ENCODE measurements around the gene PRKCB.
A peak's percentile ranks its signal among the peaks of the same experiment; 100 is the strongest.
"Not testable (repeated sequence)": the region's sequence is repeated elsewhere in the genome, so short reads cannot be mapped to it uniquely, and the experiment has no call there.

Gene PRKCB

GRCh38 chr16:24091125-24091524 lies 255.3 kb downstream of the PRKCB start:
- DNase-seq, result no peak
- in situ Hi-C loops (cut with MboI; ENCODE audit: low pct_unique_long_range_greater_than_20kb, low sequenced_read_pairs), result no loop called here

DNA sequence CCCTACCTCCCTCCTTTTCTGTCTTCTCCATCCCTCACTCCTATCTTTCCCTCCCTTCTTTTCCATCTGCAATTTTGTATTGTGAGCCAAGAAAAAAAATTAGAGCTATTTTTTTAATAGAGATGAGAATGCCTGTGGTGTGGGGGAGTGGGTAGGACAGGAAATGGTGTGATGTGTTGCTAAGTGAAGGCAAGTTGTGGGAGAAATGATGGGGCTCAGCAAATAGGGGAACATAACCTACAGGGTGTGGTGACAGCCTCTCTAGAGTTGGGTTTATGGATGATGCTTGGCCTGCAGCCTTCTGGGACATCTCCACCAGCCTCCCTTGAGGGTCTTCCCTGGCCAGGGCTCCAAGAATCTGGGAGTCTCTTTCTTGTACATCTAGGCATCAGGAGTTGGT lies 257.3 kb downstream of the PRKCB start:
- in situ Hi-C loops (cut with MboI; ENCODE audit: low pct_unique_long_range_greater_than_20kb, low sequenced_read_pairs), result no loop called here
- peak; percentile 10 for DNase-seq

DNA sequence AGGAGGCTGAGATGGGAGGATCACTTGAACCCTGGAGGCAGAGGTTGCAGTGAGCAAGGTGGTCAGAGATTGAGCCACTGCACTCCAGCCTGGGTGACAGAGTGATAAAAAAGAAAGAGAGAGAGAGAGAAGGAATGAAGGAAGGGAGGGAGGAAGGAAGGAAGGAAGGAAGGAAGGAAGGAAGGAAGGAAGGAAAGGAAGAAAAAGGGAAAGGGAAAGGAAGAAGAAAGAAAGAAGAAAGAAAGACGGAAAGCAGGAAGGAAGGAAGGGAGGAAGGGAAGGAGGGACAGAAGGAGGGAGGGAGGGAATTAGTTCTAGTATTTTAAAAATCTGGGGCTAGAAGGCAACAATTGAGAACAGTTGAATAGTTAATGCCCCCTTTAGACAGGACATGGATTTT lies 258.9 kb downstream of the PRKCB start:
- in situ Hi-C loops (cut with MboI; ENCODE audit: low pct_unique_long_range_greater_than_20kb, low sequenced_read_pairs), result no loop called here
- DNase-seq, result no peak

GRCh38 chr16:24098896-24099295 lies 263.1 kb downstream of the PRKCB start:
- in situ Hi-C loops (cut with MboI; ENCODE audit: low pct_unique_long_range_greater_than_20kb, low sequenced_read_pairs), result no loop called here
- DNase-seq, result no peak

- in situ Hi-C loops (cut with MboI; ENCODE audit: low pct_unique_long_range_greater_than_20kb, low sequenced_read_pairs), result no loop called here
- DNase-seq, result no peak
These were observed 265.6 kb downstream of the PRKCB start for GRCh38 chr16:24101431-24101830.

GRCh38 chr16:24102209-24102660 lies 266.5 kb downstream of the PRKCB start:
- peak; percentile 7 for DNase-seq
- in situ Hi-C loops (cut with MboI; ENCODE audit: low pct_unique_long_range_greater_than_20kb, low sequenced_read_pairs), result no loop called here

GRCh38 chr16:24105471-24105870 lies 269.7 kb downstream of the PRKCB start:
- in situ Hi-C loops (cut with MboI; ENCODE audit: low pct_unique_long_range_greater_than_20kb, low sequenced_read_pairs), result not testable (repeated sequence)

DNA sequence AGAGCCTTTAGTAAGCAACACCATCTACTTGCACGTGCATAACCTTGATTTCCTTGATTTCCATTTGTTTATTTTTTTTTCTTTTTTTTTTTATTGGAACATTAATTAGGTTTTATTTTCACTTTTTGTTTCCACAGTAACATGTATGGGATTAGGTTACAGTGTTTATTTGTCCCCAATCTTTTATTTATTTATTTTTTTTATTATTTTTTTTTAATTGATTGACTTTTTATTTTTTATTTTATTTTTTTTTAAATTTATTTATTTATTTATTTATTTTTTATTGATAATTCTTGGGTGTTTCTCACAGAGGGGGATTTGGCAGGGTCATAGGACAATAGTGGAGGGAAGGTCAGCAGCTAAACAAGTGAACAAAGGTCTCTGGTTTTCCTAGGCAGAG lies 272.3 kb downstream of the PRKCB start:
- DNase-seq; in situ Hi-C loops (cut with MboI; ENCODE audit: low pct_unique_long_range_greater_than_20kb, low sequenced_read_pairs): not testable (repeated sequence)

More at GRCh38 chr16:24105471-24105870, 269.7 kb downstream of the PRKCB start:
- DNase-seq, result not testable (repeated sequence)

DNA sequence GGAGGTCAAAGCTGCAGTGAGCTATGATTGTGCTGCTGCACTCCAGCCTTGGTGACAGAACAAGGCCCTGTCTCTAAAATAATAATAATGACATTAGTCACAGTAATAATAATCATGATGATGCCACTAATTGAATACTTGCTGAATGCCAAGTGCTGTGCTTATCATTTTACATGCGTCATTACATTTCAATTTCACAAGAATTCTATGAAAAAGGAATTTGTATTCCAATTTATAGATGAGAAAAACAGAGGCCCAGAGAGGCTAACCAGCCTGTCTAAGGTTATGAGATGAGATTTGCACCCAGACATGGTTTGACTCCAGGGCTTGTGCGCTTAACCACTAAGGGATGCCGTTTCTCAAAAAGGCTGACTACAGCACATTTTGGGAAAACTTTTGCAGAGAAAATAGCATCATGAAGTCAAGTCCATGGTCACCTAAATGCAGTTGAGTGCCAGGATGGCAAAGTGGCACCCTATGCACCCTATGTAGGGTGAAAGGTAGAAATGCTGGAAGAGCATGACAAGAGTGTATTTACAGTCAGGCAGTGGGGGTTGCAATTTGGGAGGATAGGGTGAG lies 276.0 kb downstream of the PRKCB start:
- no peak for DNase-seq
- in situ Hi-C loops (cut with MboI; ENCODE audit: low pct_unique_long_range_greater_than_20kb, low sequenced_read_pairs), result no loop called here

DNA sequence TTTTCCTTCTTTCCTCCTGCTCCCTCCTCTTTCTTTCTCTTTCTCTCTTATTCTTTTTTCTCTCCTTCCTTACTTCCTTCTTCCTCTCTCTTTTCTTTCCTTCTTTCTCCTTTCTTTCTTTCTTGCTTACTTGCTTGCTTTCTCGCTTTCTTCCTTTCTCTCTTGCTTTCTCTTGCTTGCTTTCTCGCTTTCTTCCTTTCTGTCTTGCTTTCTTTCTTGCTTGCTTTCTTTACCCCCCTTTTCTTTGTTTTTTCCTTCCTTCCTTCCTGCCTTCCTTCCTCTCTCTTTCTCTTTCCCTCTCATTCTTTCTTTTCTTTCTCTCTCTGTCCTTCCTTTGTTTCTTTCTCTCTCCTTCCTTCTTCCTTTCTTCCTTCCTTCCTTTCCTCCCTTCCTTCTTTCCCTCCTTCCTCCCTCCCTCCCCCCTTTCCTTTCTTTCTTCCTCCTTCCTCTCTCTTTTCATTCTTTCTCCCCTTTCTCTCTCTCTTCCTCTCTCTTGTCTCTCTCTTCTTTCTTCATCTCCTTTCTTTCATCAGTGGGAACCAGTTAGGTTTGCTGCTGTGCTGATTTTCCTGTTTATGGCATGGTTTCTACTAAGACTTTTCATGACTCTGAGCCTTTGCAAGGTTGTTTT lies 277.4 kb downstream of the PRKCB start:
- no peak for DNase-seq
- in situ Hi-C loops (cut with MboI; ENCODE audit: low pct_unique_long_range_greater_than_20kb, low sequenced_read_pairs), result no loop called here

DNA sequence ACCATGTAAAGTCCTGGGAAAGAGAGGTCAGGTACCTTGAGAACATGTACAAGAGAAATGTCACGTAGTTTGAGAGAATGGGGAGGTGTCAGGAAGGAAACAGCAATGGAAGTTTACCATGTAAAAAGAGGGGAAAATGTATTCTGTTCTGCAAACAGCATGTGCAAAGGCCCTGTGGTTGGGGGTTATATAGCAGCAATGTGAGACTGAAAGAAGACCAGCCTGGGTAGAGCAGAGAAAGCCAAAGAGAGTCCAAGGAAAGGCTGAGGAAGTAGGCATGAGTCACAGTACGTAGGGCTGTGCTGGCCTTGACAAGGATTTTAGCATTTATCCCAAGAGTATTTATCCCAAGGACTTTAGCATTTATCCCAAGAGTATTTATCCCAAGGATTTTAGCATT lies 279.1 kb downstream of the PRKCB start:
- in situ Hi-C loops (cut with MboI; ENCODE audit: low pct_unique_long_range_greater_than_20kb, low sequenced_read_pairs), result no loop called here
- no peak for DNase-seq

DNA sequence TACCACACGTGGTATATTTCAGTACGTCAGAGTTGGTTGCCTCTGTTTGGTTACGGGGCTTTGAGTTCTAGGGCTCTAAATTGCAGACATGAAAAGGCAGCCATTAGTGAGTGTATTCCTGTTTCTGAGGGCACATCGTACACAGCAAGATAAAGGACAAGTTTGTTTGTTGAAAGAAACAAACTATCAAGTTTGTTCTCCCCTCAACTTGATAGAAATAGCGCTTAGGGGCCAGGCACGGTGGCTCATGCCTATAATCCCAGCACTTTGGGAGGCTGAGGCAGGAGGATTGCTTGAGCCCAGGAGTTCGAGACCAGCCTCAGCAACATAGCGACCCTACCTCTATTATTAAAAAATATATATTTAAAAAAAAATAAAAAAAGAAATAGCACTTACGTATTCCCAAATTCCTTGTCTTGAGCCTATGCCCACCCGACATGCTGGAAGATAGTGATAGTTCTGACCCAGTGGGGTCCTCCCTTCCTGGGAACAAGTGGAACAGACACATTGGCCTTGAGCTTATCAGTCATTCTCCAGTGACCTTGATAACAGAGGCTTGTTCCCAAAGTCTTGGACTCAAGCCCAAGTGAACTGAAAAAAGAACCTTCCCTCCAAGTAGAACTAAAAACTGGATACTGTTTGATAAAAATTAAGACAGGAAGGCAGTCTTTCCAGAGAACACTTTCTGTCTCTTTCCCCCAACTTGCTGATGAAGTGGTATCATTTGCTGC lies 280.4 kb downstream of the PRKCB start:
- DNase-seq, result no peak

DNA sequence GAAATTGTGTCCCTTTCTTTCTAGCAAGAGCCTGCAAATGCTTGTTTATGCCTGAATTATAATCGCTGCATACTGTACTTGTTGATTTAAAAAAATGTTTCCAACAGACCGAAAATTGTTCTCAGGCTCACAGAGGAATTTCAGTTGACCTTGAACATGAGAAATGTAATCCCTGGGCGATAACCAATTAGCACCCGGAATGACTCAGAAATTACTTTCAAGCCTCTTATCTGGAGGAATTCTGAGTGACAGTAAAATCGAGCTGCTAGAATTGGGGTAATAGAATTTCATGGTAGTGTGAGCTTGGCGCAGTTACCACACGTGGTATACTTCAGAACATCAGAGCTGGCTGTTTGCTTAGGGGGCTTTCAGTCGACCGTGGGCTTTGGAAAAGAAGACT lies 281.2 kb downstream of the PRKCB start:
- DNase-seq, result no peak
- in situ Hi-C loops (cut with MboI; ENCODE audit: low pct_unique_long_range_greater_than_20kb, low sequenced_read_pairs), result no loop called here

More for the DNA sequence above, 280.4 kb downstream of the PRKCB start:
- in situ Hi-C loops (cut with MboI; ENCODE audit: low pct_unique_long_range_greater_than_20kb, low sequenced_read_pairs), result no loop called here

DNA sequence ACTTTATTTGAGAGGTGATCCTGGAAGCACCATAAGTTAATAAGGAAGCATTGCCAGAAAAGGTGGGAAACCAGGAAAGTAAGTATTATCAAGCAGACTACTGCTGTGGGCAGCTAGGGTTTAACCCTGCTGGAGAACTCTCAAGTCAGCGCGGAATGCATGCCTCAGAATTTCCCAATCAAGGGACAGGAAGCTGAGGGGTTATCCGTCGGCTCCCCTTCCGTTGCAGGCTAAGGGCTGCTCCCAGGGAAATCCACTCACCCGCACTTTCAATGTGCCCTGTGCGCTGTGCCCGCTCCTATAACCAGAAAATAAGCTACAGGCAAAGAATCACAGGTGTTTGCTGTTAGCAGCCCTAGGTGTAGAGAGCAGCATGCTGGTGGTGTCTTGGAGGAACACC lies 281.9 kb downstream of the PRKCB start:
- DNase-seq, result no peak
- in situ Hi-C loops (cut with MboI; ENCODE audit: low pct_unique_long_range_greater_than_20kb, low sequenced_read_pairs), result no loop called here

- DNase-seq, result no peak
- in situ Hi-C loops (cut with MboI; ENCODE audit: low pct_unique_long_range_greater_than_20kb, low sequenced_read_pairs), result no loop called here
These were observed 282.5 kb downstream of the PRKCB start for GRCh38 chr16:24118126-24118821.

DNA sequence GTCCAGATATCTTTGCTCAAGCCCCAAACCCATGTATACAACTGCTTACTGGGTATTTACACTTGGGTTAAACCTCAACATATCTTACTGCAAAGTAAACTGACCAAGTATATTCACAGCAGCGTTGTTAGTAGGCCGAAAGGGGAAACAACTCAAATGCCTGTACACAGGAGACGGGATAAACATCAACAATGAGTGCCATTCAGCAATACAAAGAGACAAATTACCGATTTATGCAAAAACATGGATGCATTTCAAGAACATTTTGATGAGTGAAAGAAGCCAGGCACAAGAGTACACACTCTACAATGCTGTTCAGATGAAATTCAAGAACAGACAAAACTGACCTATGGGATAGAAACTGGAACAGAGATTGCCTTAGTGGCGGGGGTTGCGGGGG lies 284.0 kb downstream of the PRKCB start:
- in situ Hi-C loops (cut with MboI; ENCODE audit: low pct_unique_long_range_greater_than_20kb, low sequenced_read_pairs), result no loop called here

DNA sequence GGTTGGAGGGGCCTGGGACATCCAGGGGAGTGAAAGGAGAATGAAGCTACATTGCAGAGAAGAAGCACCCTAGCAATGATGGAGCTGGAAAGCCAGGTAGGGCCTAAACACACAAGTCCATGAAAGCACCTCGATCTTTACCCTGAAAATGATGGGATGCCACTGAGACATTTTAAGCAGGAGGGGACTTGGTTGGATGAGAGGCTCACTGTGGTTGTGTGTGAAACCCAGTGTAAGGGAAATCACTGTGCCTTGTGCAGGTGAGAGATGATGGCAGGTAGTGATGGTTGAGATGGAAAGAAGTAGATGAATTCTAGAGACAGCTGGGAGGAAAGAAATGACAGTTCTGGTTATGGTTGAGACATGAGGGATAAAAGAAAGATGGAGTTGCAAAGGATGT lies 287.5 kb downstream of the PRKCB start:
- in situ Hi-C loops (cut with MboI; ENCODE audit: low pct_unique_long_range_greater_than_20kb, low sequenced_read_pairs), result no loop called here
- DNase-seq, result no peak

More for the DNA sequence above, 284.0 kb downstream of the PRKCB start:
- DNase-seq, result no peak

GRCh38 chr16:24124291-24124690 lies 288.5 kb downstream of the PRKCB start:
- in situ Hi-C loops (cut with MboI; ENCODE audit: low pct_unique_long_range_greater_than_20kb, low sequenced_read_pairs), result no loop called here
- DNase-seq, result no peak

DNA sequence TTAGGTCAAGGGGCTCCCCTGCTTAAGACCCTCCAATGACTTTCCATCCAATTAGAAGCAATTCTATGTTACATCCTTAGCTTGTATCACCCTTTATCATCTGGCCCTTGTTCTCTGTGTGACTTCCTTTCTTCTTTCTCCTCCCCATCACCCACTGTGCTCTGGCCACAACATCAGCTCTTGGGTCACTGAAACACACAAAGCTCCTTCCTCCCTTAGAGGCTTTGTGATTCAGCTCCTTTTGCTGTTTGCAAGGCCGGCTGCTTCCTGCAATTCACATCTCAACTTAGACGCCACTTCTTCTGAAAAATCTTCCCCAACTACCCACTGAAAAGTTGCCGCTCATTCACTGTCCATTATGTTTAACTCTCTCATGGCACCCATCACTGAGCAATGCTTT lies 289.4 kb downstream of the PRKCB start:
- DNase-seq, result no peak
- in situ Hi-C loops (cut with MboI; ENCODE audit: low pct_unique_long_range_greater_than_20kb, low sequenced_read_pairs), result no loop called here

GRCh38 chr16:24129412-24129918 lies 293.7 kb downstream of the PRKCB start:
- in situ Hi-C loops (cut with MboI; ENCODE audit: low pct_unique_long_range_greater_than_20kb, low sequenced_read_pairs), result no loop called here
- no peak for DNase-seq
